Cardiac septum (tissue), 1 donor: ENCODE data around the gene TSPEAR. TPM values are rescaled to one million over a fixed set of nuclear protein-coding genes. Genes with fewer than 3 reads are reported as not detected.
"Not testable (repeated sequence)": the region's sequence is repeated elsewhere in the genome, so short reads cannot be mapped to it uniquely, and the experiment has no call there.

Experiments used
- DNase-seq: peaks from one replicate; pipeline ENCODE4 v3.0.0-alpha.2; 2020; ENCODE audit warnings: low spot score
- intact Hi-C: fragments of 100-400 bp; cut with DNase I; formaldehyde crosslinking; loops from one replicate; pipeline ENCODE4 v1.14.0; 2022
- total RNA-seq: library from RNA; stranded (reverse); fragmentation: NEBNext Ultra II Directional; extraction: Animal tissue kit (Norgen Biotek cat#: 25700); gene quantifications from one replicate; pipeline ENCODE4 v1.2.1, GENCODE V29; 2021
- donor health status: DM: no; HTN: no; CAD: no.

TSPEAR gene
- total RNA-seq, 1 donor from 2014 or later, result not detected

DNA sequence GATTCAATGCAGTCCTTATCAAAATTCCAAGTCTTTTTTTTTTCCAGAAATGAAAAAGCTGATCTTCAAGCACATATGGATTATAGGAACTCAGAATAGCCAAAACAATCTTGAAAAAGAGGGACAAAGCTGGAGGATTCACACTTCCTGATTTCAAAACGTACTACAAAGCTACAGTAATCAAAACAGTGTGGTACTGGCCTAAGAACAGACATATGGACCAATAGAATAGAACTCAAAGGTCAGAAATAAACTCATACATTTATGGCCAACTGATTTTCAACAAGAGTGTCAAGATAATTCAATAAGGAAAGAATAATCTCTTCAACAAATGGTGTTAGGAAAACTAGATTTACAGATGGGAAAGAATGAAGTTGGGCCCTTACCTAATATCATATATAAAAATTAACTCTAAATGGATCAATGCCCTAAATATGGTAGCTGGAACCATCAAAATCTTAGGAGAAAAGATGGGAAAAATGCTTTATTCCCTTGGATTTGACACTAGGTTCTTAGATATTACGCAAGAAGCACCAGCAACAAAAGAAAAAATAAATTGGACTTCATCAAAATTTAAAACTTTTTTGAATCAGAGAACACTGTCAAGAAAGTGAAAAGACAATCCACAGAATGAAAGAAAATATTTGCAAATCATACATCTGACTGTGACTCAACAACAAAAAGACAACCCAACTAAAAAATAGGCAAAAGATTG is 18.4 kb downstream of the TSPEAR start:
- no peak for DNase-seq
- intact Hi-C loops, result no loop called here

DNA sequence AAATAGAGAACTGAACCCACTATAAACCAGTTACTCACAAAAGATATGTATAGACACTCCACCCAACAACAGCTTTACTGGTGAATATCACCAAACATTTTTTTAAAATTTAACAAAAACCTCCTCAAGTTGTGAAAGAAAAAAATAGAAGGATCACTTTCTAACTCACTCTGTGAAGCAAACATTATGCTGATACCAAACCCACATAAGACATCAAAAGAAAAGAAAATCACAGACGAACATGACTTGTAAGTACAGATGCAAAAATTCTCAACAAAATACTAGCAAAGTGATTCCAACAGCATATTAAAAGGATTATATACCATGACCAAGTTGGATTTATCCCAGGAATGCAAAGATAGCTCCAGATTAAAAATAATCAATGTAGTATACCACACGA is 19.7 kb downstream of the TSPEAR start:
- intact Hi-C loops, result no loop called here
- no peak for DNase-seq

DNA sequence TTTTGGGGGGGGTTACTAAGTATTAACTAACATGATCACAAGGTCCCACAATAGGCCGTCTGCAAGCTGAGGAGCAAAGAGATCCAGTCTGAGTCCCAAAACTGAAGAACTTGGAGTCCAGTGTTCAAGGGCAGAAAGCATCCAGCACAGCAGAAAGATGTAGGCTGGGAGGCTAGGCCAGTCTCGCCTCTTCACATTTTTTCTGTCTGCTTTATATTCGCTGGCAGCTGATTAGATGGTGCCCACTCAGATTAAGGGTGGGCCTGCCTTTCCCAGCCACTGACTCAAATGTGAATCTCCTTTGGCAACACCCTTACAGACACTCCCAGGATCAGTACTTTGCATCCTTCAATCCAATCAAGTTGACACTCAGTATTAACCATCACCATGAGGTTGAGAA is 21.6 kb downstream of the TSPEAR start:
- intact Hi-C loops, DNase-seq: not testable (repeated sequence)

DNA sequence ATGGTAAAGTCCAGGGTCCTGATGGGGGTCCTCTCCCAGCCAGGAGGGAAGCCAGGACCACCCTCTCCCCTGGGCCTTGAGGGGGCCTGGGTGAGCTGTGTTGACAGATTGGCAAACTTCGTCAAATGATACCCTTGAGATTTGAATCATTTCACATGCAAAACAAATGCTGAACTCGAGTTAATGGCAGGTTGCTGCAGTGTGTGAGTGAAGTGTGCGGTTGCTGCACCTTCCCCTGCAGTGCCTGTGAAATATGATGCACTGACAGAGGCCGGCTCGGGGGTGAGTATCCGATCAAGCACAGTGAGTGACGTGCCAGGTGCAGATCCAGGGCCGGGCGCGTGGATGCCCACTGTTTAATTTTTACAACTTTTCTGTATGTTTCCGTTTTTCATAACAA is 23.7 kb downstream of the TSPEAR start:
- intact Hi-C loops, result no loop called here
- peak; percentile 9 for DNase-seq

DNA sequence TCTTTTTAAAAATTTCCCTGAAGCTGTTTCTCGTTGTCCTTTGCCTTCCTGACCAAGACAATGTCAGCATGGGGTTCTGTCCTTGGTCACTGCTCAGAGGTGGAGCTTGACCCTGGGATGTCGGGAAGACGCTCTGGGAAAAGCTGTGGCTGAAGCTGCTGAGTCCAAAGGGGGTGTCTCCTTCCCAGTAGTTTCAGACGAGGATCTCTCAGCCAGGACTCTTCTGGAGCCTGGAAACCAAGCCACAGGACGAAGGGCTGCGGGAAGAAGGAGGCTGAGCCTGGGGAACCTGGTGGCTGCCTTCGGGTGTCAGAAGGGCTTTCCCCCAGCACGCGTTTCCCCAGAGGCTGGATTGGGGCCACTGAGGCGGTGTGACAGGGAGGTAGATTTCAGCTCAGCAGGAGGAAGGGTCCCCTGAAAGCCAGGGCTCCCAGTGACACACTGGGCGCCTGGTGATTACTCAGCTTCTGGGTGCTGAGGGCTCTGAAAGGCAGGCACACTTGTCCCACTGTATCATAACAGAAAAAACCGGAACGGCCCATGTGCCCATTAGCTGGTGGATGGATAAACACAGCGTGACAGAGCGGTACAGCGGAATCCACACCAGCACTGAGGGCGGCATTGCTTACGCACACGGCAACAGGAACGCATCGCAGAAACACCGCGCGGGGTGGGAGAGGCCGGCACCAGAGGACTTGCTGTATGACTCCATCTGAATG is 24.4 kb downstream of the TSPEAR start:
- peak; percentile 43 for DNase-seq
- intact Hi-C loops, result no loop called here

DNA sequence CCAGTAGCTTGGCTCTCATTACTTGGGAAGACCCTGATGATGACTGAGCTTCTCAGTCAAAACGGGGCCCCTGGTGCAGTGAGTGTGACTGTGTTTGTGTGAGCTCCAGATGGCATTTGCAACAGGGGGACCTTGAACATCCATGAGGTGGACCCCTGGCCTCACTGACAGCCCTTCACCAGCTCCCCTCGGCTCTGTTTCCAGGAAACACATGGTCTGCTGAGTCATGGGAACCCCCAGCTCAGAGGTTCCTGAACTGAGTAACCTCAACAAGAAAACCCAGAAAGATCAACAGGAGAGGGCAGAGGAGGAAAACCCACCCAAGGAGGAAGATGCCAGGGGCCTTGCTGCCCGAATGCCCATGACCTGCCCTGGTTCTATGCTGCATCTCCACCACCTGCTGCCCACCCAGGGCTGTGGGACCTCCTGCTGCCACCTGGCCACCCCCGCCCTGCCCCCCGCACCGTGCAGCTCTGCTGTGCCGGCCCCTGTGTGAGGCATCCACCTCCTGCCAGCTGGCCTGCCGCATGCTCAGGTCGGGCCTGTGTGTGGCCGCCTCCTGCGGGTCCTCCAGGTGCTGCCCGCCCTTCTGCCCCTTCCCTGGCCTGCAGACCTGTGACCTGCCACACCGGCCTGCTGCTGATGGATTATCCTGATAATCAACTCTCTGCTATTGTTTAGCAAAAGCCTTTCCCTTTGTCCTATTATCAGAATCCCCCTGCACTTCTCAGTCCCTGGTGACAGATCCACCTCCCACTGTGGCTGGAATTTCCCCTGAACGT is 25.2 kb downstream of the TSPEAR start:
- intact Hi-C loops, result no loop called here
- DNase-seq, result peak; percentile 27

DNA sequence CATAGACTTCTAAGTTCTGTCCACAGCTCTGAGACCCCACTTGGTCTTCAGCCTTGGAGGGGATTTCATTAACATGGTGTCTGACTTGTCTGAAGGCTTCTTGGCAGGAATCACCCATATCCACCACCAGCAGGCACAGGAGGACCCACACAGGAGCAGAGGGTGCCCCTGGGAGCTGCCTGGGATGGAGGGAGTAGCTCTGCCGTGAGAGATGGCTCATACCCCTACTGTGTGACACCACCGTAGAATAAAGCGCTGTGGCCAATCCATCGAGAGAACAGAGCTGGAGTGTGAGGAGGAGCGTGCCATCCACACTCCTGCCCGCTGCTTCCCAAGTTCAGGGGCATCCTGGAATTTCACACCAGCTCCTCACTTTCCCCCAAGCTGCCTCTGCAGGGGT is 26.3 kb downstream of the TSPEAR start:
- intact Hi-C loops, DNase-seq: not testable (repeated sequence)

DNA sequence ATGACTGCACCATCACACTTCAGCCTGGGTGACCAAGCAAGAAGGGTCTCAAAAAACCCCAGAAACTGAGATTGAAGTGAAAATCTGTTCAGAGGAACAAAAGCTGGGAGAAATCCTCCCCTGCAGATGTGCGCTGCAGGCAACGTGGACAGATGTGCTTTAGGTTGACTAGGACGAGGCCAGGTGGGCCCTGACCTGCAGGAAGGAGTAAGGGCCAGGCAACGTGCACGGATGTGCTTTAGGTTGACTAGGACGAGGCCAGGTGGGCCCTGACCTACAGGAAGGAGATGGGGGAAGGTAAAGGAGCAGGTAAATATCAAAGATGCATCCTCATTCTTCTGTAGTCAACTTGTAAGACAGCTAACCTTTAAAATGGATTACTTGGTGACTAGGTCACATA is 26.9 kb downstream of the TSPEAR start:
- peak; percentile 20 for DNase-seq
- intact Hi-C loops, result no loop called here

DNA sequence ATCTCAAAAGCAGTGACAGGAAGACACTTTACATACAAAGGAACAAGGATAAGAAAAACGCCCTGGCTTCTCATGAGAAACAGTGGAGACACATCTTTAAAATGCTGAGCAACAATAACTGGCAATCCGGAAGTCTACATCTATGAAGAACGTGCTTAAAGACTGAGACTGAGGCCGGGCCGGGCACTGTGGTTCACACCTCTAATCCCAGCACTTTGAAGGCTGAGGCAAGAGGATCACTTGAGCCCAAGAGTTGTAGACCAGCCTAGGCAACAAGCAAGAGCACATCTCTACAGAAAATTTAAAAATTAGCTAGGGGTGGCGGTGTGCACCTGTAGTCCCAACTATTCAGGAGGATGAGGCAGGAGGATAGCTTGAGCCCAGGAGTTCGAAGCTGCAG is 27.3 kb downstream of the TSPEAR start:
- intact Hi-C loops, result no loop called here
- DNase-seq, result no peak

DNA sequence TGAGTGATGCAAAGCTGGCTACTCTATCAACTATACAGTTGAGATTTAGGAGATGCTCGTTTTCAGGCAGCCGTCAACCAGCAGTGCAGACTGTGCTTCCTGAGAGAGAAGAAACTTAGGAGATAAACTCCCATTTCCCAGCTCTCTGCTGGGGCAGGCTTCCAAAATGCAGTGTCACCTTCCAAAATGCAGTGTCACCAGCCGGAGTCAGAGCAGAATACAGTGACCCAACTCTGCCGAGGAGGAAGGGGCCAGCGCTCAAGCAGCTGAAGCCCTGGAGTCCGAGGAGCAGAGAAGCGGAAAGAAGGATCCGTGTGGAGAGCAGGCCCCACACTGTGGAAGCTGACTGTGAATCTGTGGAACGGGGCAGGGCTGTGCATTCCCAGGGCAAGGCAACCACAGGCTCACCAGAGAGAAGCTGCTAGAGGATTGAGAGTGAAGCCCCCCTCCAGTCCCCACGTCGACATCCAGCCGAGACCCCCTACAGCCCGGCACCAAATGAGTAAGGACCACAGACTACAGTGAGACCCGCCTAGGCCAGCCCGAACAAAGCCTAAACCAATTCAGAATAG is 28.7 kb downstream of the TSPEAR start:
- DNase-seq, result no peak
- intact Hi-C loops, result no loop called here

DNA sequence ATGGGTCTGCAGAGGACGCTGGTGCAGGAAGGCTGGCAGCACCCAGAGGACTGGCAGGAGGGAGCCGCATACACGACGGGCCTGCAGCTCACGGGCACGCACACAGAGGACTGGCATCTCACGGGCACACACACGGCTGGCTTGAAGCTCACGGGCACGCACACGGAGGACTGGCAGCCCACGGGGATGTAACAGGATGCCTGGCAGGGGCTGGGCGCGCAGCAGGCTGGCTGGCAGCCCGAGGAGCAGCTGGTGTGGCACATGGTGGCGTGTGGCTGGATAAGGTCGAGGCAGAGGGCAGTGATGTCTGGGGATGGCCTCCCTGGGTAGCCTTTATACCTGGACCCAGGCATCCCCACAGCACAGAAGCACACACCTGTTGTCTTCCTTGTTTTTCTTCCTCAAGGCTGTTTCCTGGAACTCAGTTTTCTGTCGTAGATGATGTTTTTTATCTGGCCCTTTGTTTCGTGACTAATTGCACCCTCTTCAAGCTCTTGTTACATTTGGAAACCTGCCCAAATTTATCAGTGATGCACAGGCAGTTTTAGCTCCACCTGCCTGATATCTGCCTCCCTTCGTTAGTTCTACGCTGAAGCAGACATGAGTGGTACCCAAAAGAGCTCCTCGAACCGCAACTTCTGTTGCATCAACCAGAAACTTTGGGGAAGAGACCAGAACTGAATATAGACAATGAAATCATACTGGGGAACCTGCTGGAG is 29.4 kb downstream of the TSPEAR start, which contains the start of gene KRTAP12-1:
Gene KRTAP12-1 (minus strand): TSS at position 303 of the 719 bp plus-strand sequence. CDS start 40 bp downstream, at position 263.
- intact Hi-C loops, result no loop called here
- DNase-seq, result no peak

DNA sequence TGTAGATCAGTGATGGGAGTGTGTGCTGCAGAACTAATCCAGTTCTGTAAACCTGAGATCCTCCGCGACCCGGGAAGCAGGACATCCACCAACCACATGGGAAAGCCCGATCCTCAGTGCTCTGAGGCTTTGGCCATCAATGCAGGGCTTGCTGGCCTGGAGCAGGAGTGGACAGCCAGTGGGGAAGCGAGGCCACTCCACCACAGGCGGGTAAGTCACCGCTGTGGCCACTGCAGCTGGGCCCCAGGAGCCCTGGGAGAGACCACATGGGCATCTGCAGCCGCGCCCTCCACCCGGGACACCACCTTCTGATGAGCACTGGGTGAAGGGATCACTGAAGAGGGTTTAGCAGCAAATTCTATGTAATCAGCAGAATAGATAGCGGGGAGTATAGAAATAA is 30.2 kb downstream of the TSPEAR start:
- DNase-seq, result no peak
- intact Hi-C loops, result no loop called here

DNA sequence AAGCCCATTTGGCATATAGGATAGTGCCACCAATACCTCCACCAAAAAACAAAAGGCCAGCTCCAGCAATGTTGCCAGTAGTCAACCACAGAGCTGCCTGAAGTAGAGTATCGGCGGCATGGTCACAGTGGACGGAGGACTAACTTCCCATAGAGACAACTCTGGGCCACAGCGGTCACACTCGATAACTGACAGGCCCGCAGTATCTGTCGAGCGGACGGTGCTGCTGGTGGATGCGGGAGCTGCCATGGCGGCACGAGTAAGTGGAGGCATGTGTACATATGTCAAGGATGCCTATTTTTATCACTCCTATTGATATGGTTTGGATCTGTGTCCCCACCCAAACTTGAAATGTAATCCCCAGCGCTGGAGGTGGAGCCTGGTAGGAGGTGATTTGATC is 33.5 kb downstream of the TSPEAR start:
- intact Hi-C loops, result no loop called here
- DNase-seq, result no peak

DNA sequence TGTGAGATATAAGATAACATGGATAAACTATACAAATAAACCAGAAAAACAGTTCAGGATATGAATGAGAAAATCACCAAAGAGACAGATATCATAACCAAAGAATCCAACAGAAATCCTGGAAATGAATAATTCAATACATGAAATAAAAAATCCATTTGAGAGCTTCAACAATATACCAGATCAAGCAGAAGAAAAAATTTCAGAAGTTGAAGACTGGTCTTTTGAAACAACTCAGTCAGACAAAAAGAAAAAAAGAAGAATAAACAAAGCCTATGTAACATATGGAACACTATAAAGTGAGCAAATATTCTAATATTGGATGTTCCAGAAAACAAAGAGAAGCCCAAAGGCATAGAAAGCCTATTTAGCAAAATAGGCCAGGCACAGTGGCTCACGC is 39.5 kb downstream of the TSPEAR start:
- intact Hi-C loops, result no loop called here
- DNase-seq, result no peak

DNA sequence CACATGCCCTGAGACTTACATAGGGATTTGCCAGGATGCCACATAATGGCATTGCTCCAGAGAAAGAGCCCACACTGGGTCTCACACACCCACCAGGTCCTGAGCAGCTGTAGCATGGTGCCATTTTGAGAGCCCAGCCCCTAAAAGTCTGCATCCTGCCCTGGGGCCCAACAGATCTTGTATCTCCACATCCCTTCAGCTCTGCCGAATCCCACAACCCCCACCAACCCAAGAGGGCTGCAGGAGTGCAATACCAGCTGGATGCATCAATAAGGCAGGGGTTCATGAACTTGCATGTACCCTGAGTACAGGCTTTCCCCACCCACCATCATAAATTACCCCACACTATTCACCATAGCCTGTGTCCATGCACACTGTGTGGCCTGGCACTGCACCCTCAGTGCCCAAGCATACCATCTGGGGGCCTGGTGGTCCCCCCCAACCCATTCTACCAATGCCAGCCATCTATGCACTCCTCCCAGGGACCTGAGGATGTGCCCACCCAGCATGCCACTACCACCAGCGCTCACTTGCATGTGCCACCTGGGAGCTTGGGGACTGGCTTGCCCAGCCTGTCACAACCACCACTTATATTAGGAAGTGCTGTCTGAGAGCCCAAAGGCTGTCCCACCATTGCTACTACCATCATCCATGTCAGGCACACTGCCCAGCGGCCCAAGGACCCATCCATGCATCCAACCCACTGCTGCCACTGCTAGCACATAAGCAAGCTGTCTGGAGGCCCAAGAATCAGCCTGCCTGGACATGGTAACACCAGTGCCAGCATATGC is 40.5 kb downstream of the TSPEAR start:
- intact Hi-C loops, result no loop called here
- DNase-seq, result peak; percentile 63

DNA sequence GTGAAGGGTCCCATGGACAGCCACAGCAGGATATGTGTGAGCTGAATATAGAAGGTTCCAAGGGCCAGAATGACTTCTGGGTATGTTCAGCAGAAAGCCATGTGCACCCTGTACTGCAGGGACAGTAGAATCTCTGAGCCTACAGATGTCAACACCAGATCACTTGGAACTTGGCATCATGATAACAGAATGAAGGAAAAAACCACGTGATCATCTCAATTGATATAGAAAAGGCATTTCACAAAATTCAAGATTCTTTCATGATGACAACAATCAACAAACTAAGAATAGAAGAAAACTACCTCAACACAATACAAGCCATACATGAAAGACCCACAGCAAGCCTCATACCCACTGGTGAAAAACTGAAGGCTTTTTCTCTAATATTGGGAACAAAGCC is 43.8 kb downstream of the TSPEAR start:
- intact Hi-C loops, result no loop called here
- peak; percentile 22 for DNase-seq

DNA sequence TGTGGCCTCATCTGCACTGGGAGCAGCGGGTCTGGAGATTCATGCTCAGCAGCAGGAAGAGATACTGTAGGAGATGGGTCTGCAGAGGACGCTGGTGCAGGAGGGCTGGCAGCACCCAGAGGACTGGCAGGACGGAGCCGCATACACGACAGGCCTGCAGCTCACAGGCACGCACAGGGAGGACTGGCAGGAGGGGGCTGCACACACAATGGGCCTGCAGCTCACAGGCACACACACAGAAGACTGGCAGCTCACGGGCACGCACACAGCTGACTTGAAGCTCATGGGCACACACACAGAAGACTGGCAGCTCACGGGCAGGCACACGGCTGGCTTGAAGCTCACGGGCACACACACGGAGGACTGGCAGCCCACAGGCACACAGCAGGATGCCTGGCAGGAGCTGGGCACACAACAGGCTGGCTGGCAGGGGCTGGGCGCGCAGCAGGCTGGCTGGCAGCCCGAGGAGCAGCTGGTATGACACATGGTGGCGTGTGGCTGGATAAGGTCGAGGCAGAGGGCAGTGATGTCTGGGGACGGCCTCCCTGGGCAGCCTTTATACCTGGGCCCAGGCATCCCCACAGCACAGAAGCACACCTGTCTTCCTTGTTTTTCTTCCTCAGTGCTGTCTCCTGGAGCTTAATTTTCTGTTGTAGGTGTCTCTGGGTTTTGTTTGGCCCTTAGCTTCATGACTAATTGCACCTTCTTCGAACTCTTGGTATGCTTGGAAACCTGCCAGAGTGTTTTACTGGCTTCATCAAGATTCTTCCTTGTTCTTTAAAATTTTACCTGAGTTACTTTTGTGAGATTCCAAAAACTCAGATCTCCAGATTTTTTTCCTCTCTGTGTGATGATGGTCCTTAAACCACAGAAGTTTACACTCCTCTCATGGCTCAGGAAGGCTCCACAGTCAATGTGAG is 44.7 kb downstream of the TSPEAR start, which contains the start of gene KRTAP12-2:
Gene KRTAP12-2 (minus strand): TSS at position 527 of the 920 bp plus-strand sequence. CDS start 41 bp downstream, at position 486.
- DNase-seq, result peak; percentile 79
- intact Hi-C loops, result no loop called here
